Muscle of leg (tissue), 11 donors: Measurements from ENCODE around the gene EIF2B4. TPM values are rescaled to one million over a fixed set of nuclear protein-coding genes. Genes with fewer than 3 reads are reported as not detected.

ENCODE experiments used
- DNase-seq: peaks from one replicate; pipeline ENCODE4 v3.0.0; 2013
- H3K27ac ChIP-seq: one replicate; pipeline ENCODE4 v1.5.1; 2013; ENCODE audit warnings: mild to moderate bottlenecking, low read length, control low read depth
- H3K27me3 ChIP-seq: one replicate; pipeline ENCODE4 v1.6.1; 2013; ENCODE audit warnings: low read length; ENCODE audit not compliant: control insufficient read depth, insufficient read depth
- H3K36me3 ChIP-seq: one replicate; pipeline ENCODE4 v1.6.1; 2013; ENCODE audit warnings: low read length; ENCODE audit not compliant: control insufficient read depth, insufficient read depth
- H3K4me1 ChIP-seq: one replicate; pipeline ENCODE4 v1.6.1; 2013; ENCODE audit warnings: low read length; ENCODE audit not compliant: control insufficient read depth, insufficient read depth
- H3K4me3 ChIP-seq: one replicate; pipeline ENCODE4 v1.5.1; 2013; ENCODE audit warnings: low read length, control low read depth
- H3K9me3 ChIP-seq: replicated peaks from 2 replicates; pipeline ENCODE4 v1.6.1; 2013; ENCODE audit warnings: low read depth, low read length; ENCODE audit not compliant: control insufficient read depth
- WGBS: methylation state at CpG from one replicate; pipeline ENCODE4 v1.1.5; 2013; ENCODE audit warnings: missing lambda C conversion rate; ENCODE audit not compliant: insufficient coverage; 5-methylcytosine and 5-hydroxymethylcytosine counted together
- polyA plus RNA-seq, 8 donors: library from polyadenylated mRNA; unstranded; fragments of 120-200 nt; gene quantifications; one replicate each; pipeline versions ENCODE4 v1.2.1 to v1.2.3, GENCODE V29; 2013; ENCODE audit warnings: inconsistent platforms in 1 of 8, low replicate concordance in 1 of 8; ENCODE audit not compliant: insufficient read length in 8 of 8, insufficient read depth in 1 of 8
- total RNA-seq: library from RNA; stranded (reverse); fragments of 120-200 nt; gene quantifications from one replicate; pipeline ENCODE4 v1.2.4, GENCODE V29; 2013

The EIF2B4 gene
- total and polyA plus RNA-seq, 9 donors, result 22.5 to 37.7 (median 31.6) TPM

- Histone ChIP-seq H3K36me3 (peaks cover 2% of the 10 kb centered on the region), H3K4me1 (no peaks in the 10 kb centered on the region), H3K27me3 (no peaks in the 10 kb centered on the region), H3K9me3 (no peaks in the 10 kb centered on the region), H3K4me3 (no peak overlapping the region), H3K27ac (no peak overlapping the region)
- WGBS, result no CpG with 5 or more reads among the region's 2 CpGs
- no peak for DNase-seq
Measured at GRCh38 chr2:27400348-27401135, 30.4 kb upstream of the EIF2B4 start.

- Histone ChIP-seq H3K4me3 (no peak overlapping the region), H3K27ac (no peak overlapping the region), H3K4me1 (no peaks in the 10 kb centered on the region), H3K36me3 (no peaks in the 10 kb centered on the region), H3K9me3 (no peaks in the 10 kb centered on the region), H3K27me3 (no peaks in the 10 kb centered on the region)
- no peak for DNase-seq
- no CpG with 5 or more reads among the region's 5 CpGs for WGBS
Measured at GRCh38 chr2:27398962-27399361, 28.8 kb upstream of the EIF2B4 start.

- H3K4me3 ChIP-seq, result no peak overlapping the region
- no peak for DNase-seq
- H3K4me1 ChIP-seq, result no peaks in the 10 kb centered on the region
- H3K9me3 ChIP-seq, result no peaks in the 10 kb centered on the region
- WGBS, result 94% methylated on average over 26 of the region's 33 CpGs
- H3K27me3 ChIP-seq, result no peaks in the 10 kb centered on the region
- no peak overlapping the region for H3K27ac ChIP-seq
- H3K36me3 ChIP-seq, result peaks cover 5% of the 10 kb centered on the region
Measured at GRCh38 chr2:27393225-27393624, 23.1 kb upstream of the EIF2B4 start.

- H3K36me3 ChIP-seq, result peaks cover 7% of the 10 kb centered on the region
- H3K4me3 ChIP-seq, result no peak overlapping the region
- WGBS, result 100% methylated on average over 1 of the region's 9 CpGs
- H3K27ac ChIP-seq, result no peak overlapping the region
- no peaks in the 10 kb centered on the region for H3K27me3 ChIP-seq
- no peaks in the 10 kb centered on the region for H3K9me3 ChIP-seq
- DNase-seq, result no peak
- no peaks in the 10 kb centered on the region for H3K4me1 ChIP-seq
Measured at GRCh38 chr2:27390822-27391679, 20.9 kb upstream of the EIF2B4 start.

GRCh38 chr2:27381577-27382181 lies 11.5 kb upstream of the EIF2B4 start:
- Histone ChIP-seq H3K36me3 (peaks cover 64% of the 10 kb centered on the region), H3K9me3 (no peaks in the 10 kb centered on the region), H3K4me1 (peaks cover 19% of the 10 kb centered on the region), H3K4me3 (no peak overlapping the region), H3K27ac (peak overlapping the region; percentile 95), H3K27me3 (no peaks in the 10 kb centered on the region)
- peak; percentile 25 for DNase-seq
- 89% methylated on average over 5 of the region's 10 CpGs for WGBS

- H3K27ac ChIP-seq, result peak within 1 kb of the TSS; percentile 95
- peaks cover 69% of the 10 kb centered on the region for H3K36me3 ChIP-seq
- DNase-seq, result peak; percentile 98
- WGBS, result 3% methylated on average over 49 of the region's 67 CpGs
- H3K9me3 ChIP-seq, result no peaks in the 10 kb centered on the region
- H3K4me3 ChIP-seq, result peak within 1 kb of the TSS; percentile 79
- H3K4me1 ChIP-seq, result peaks cover 19% of the 10 kb centered on the region
- H3K27me3 ChIP-seq, result no peaks in the 10 kb centered on the region
Measured at GRCh38 chr2:27380626-27381545, 10.7 kb upstream of the EIF2B4 start, which contains the start of gene ZNF513. TSS of gene ZNF513 (minus strand) at chr2:27380734. CDS start at chr2:27380526, 208 bp downstream.

GRCh38 chr2:27379836-27380625 lies 9.9 kb upstream of the EIF2B4 start:
- no peak for DNase-seq
- WGBS, result under 1% methylated on average over 30 of the region's 35 CpGs
- no peaks in the 10 kb centered on the region for H3K27me3 ChIP-seq
- peaks cover 19% of the 10 kb centered on the region for H3K4me1 ChIP-seq
- H3K27ac ChIP-seq, result peak overlapping the region; percentile 95
- no peaks in the 10 kb centered on the region for H3K9me3 ChIP-seq
- peak overlapping the region; percentile 79 for H3K4me3 ChIP-seq
- H3K36me3 ChIP-seq, result peaks cover 69% of the 10 kb centered on the region

- WGBS, result no CpG with 5 or more reads among the region's 2 CpGs
- Histone ChIP-seq H3K27ac (peak overlapping the region; percentile 95), H3K4me1 (peaks cover 19% of the 10 kb centered on the region), H3K4me3 (peak overlapping the region; percentile 79), H3K27me3 (no peaks in the 10 kb centered on the region), H3K36me3 (peaks cover 69% of the 10 kb centered on the region), H3K9me3 (no peaks in the 10 kb centered on the region)
- DNase-seq, result no peak
Measured at GRCh38 chr2:27379383-27379835, 9.3 kb upstream of the EIF2B4 start.

- Histone ChIP-seq H3K4me3 (no peak overlapping the region), H3K36me3 (peaks cover 69% of the 10 kb centered on the region), H3K27ac (no peak overlapping the region), H3K27me3 (no peaks in the 10 kb centered on the region), H3K4me1 (peaks cover 19% of the 10 kb centered on the region), H3K9me3 (no peaks in the 10 kb centered on the region)
- WGBS, result 77% methylated on average over 4 of the region's 9 CpGs
- no peak for DNase-seq
Measured at GRCh38 chr2:27378809-27379290, 8.7 kb upstream of the EIF2B4 start.
